GM12878 (cell line): ENCODE measurements around the gene STK32B. TPM values are rescaled to one million over a fixed set of nuclear protein-coding genes. Genes with fewer than 3 reads are reported as not detected.

Experiments
- ATAC-seq: fragments of 200-7000 bp; cut with Tn5 transposase; 3 replicates; pipeline ENCODE4 v1.9.1; 2020; ENCODE audit warnings: mild to moderate bottlenecking, moderate library complexity
- BruUV-seq: library from RNA; stranded (reverse); fragments of 400-500 nt; replicated peaks from 2 replicates; lab custom pipeline; 2021; lab: Mats Ljungman, UMichigan
- CTCF ChIA-PET: fragments of 300-600 bp; sonication (Branson Sonifier 250); formaldehyde crosslinking; extraction: SDS; loops from one replicate; lab custom pipeline; 2021; ENCODE audit warnings: inconsistent platforms; lab: Yijun Ruan, JAX
- POLR2A ChIA-PET: fragments of 350-600 bp; formaldehyde crosslinking; extraction: SDS; loops from one replicate; lab custom pipeline; 2021; ENCODE audit warnings: inconsistent platforms; lab: Charles Lee
- RAD21 ChIA-PET: fragments of 300-600 bp; sonication (Branson Sonifier 250); formaldehyde crosslinking; loops from one replicate; lab custom pipeline; 2023; ENCODE audit warnings: antibody characterized with exemption; ENCODE audit not compliant: unreplicated experiment; lab: Charles Lee
- SMC1A ChIA-PET: fragments of 300-600 bp; sonication (Branson Sonifier 250); formaldehyde crosslinking; loops from one replicate; lab custom pipeline; 2023; ENCODE audit not compliant: unreplicated experiment, uncharacterized antibody; lab: Charles Lee
- DNase-seq: peaks from one replicate; pipeline ENCODE4 v3.0.0-alpha.2; 2011; ENCODE audit warnings: low read depth, low spot score
- FAIRE-seq: peaks from 3 replicates; lab custom pipeline; 2011; peaks lifted over from hg19 to GRCh38; lab: Jason Lieb, UNC
- H2AFZ ChIP-seq: 2 replicates; pipeline ENCODE4 v1.6.0; 2011; ENCODE audit warnings: low read depth, low read length, control low read depth; ENCODE audit not compliant: control insufficient read depth
- H3K27ac ChIP-seq: 2 replicates; pipeline ENCODE4 v1.5.1; 2011; ENCODE audit warnings: control low read depth; ENCODE audit not compliant: control insufficient read depth, insufficient read depth
- H3K27me3 ChIP-seq, 2 experiments: replicated peaks in 1 of 2; 2 replicates each; pipeline versions ENCODE4 v1.6.0 to v1.6.1; 2011; ENCODE audit warnings: low read length in 1 of 2; ENCODE audit not compliant: control insufficient read depth in 2 of 2, insufficient read depth in 2 of 2
- H3K36me3 ChIP-seq, 2 experiments: 2 replicates each; pipeline ENCODE4 v1.5.1; 2011; ENCODE audit warnings: low read length in 1 of 2; ENCODE audit not compliant: control insufficient read depth in 2 of 2, insufficient read depth in 2 of 2
- H3K4me1 ChIP-seq: 2 replicates; pipeline ENCODE4 v1.6.1; 2011; ENCODE audit warnings: mild to moderate bottlenecking, low read length, moderate library complexity, mixed read lengths; ENCODE audit not compliant: control insufficient read depth, insufficient read depth
- H3K4me2 ChIP-seq: 2 replicates; pipeline ENCODE4 v1.6.0; 2011; ENCODE audit warnings: control low read depth; ENCODE audit not compliant: control insufficient read depth, insufficient read depth
- H3K4me3 ChIP-seq: fragments of 200-600 bp; sonication (generic); 2 replicates; pipeline ENCODE4 v1.5.1; 2016
- H3K79me2 ChIP-seq: 2 replicates; pipeline ENCODE4 v1.6.0; 2011; ENCODE audit warnings: low read length; ENCODE audit not compliant: control insufficient read depth, insufficient read depth
- H3K9ac ChIP-seq: 2 replicates; pipeline ENCODE4 v1.8.0; 2011; ENCODE audit warnings: low read length, control low read depth, mixed read lengths; ENCODE audit not compliant: control insufficient read depth, insufficient read depth
- H3K9me3 ChIP-seq: replicated peaks from 3 replicates; pipeline ENCODE4 v1.5.1; 2011; ENCODE audit warnings: mild to moderate bottlenecking, low read length; ENCODE audit not compliant: control insufficient read depth, insufficient read depth
- H4K20me1 ChIP-seq: 2 replicates; pipeline ENCODE4 v1.6.0; 2011; ENCODE audit not compliant: control insufficient read depth, insufficient read depth
- FOS ChIP-seq: IDR thresholded peaks from 3 replicates; pipeline ENCODE4 v1.6.1; 2011; ENCODE audit warnings: borderline replicate concordance; ENCODE audit not compliant: insufficient read length; ENCODE audit errors: extremely low read depth
- NKRF ChIP-seq: fragments of 450-650 bp; conservative IDR thresholded peaks from 2 replicates; pipeline ENCODE4 v1.6.1; 2017; ENCODE audit warnings: mild to moderate bottlenecking, moderate library complexity
- SUZ12 ChIP-seq: fragments of 200-600 bp; sonication (generic); IDR thresholded peaks from one replicate; pipeline ENCODE4 v1.6.1; 2018; ENCODE audit warnings: antibody characterized with exemption, mild to moderate bottlenecking; ENCODE audit not compliant: unreplicated experiment
- WRNIP1 ChIP-seq: IDR thresholded peaks from 2 replicates; pipeline ENCODE4 v1.6.1; 2011; ENCODE audit warnings: low read depth, low read length, improper control_type of control experiment, borderline replicate concordance
- WGBS: methylation state at CpG from one replicate; pipeline ENCODE4 v1.1.6; 2016; ENCODE audit warnings: low lambda C conversion rate; ENCODE audit not compliant: insufficient replicate concordance, insufficient coverage; ENCODE audit errors: missing lambda C conversion rate; 5-methylcytosine and 5-hydroxymethylcytosine counted together
- in situ Hi-C: fragments of 300-500 bp; cut with MboI; formaldehyde crosslinking; loops from 9 replicates; pipeline ENCODE4 v1.14.3; 2018; ENCODE audit warnings: mixed read lengths
- intact Hi-C: fragments of 100-400 bp; cut with micrococcal nuclease; formaldehyde crosslinking; loops from one replicate; pipeline ENCODE4 v1.14.2; 2022; ENCODE audit not compliant: unreplicated experiment
- polyA plus RNA-seq, 11 experiments: library from polyadenylated mRNA; depleted of rRNA in 4 of 11; unstranded in 6 of 11; stranded (reverse) in 5 of 11; fragments of >200 nt; fragmentation: Nextera tagmentation in 4 of 11; fragmentation: Illumina TruSeq in 1 of 11; extraction: Ambion mirVana in 4 of 11; extraction: Trizol in 1 of 11; gene quantifications; 1 replicate in 1 of 11; 2 replicates in 10 of 11; pipeline versions ENCODE4 v1.2.1 to v1.2.3, GENCODE V29; 2011 to 2016; ENCODE audit warnings: inconsistent platforms in 2 of 11, missing spikeins in 2 of 11, low read depth in 1 of 11
- total RNA-seq, 4 experiments: library from RNA; depleted of rRNA in 3 of 4; stranded (reverse); fragments of >200 nt in 3 of 4; fragmentation: Illumina TruSeq in 1 of 4; extraction: Trizol in 1 of 4; gene quantifications; 2 replicates each; pipeline versions ENCODE4 v1.2.1 to v1.2.3, GENCODE V29; 2013 to 2021

The STK32B gene
- total and polyA plus RNA-seq, 10 of the 15 experiments (the other 5 are each of a cell fraction or from before 2014, with no cell fraction given), result 0.04 to 0.12 (median 0.08) TPM; not detected in 7

DNA sequence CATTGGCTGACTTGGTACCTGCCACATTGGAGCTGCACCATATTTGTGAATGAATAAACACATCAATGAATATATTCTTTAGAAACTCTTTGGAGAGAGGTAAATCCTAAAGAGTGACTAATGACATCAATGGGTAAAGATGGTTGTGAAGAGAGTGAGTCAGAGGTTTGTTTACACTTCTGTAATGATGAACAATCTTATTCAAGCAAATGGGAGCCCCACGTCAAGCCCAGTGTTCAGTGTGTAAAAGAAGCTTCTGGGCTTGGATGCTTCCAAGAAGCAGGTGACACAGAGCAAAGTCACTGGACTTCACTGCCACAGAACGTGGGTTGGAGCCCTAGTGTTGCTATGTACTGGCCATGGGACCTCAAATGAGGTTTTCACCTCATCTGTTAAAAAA lies 319.0 kb downstream of the STK32B start:
- ChIA-PET SMC1A (no interaction called here), POLR2A (interaction anchor here (0.5 kb wide), 1 partner anchor 681 kb away, joined by 3 read pairs; no protein-coding TSS in a partner anchor)
- H3K4me1 ChIP-seq, result no peaks in the 10 kb centered on the region
- WGBS, result 3% methylated on average over 2 of the region's 2 CpGs
- H4K20me1 ChIP-seq, result no peaks in the 10 kb centered on the region
- DNase-seq (no peak), FAIRE-seq (no peak), ATAC-seq (no peak)
- no peak overlapping the region for H3K4me3 ChIP-seq
- no TSS peak for BruUV-seq
- no peak overlapping the region for H3K4me2 ChIP-seq
- no peak overlapping the region for H2AFZ ChIP-seq
- in situ Hi-C loops (no loop called here), intact Hi-C loops (no loop called here)
- H3K9ac ChIP-seq, result no peak overlapping the region
- no peaks in the 10 kb centered on the region; the same call in 2 of the 3 replicates for H3K9me3 ChIP-seq
- H3K27ac ChIP-seq, result no peak overlapping the region
- TF ChIP-seq FOS, result no peak
- no peak for TF ChIP-seq SUZ12
- no peak for TF ChIP-seq NKRF
- TF ChIP-seq WRNIP1, result no peak
- TF ChIP-seq, all 136 proteins: peak for 0
- ChIA-PET CTCF (no interaction called here), RAD21 (no interaction called here)
- Histone ChIP-seq H3K27me3 (no peaks in the 10 kb centered on the region), H3K79me2 (no peaks in the 10 kb centered on the region), H3K36me3 (no peaks in the 10 kb centered on the region)
